ENCODE data around the gene LRRC15. TPM values are rescaled to one million over a fixed set of nuclear protein-coding genes. Genes with fewer than 3 reads are reported as not detected.
A peak's percentile ranks its signal among the peaks of the same experiment; 100 is the strongest.

Gene LRRC15
- total RNA-seq, 4 donors from 2014 or later = 0.79 to 6.7 (median 1.4) TPM

DNA sequence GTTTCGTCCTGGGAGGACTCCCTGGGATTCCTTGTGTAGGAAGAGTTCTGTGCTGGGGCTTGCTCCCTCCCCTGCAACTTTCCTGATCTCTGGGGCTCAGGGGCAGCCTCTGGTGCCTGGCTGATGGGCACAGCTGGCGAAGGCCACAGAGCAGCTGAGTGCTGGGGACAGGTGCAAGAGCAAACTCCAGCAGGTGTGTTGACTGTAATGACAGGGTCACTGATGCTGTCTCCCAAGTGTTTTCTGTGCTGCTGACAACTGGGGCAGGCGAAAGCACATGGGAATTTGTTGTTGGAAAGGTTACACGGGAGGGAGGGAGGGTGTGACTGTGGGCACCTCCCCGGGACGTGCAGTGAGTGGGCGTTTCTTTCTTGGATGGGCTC, 40.0 kb downstream of the LRRC15 start:
- no peaks in the 10 kb centered on the region for H3K36me3 ChIP-seq
- intact Hi-C loops (cut with DNase I) = no loop called here

DNA sequence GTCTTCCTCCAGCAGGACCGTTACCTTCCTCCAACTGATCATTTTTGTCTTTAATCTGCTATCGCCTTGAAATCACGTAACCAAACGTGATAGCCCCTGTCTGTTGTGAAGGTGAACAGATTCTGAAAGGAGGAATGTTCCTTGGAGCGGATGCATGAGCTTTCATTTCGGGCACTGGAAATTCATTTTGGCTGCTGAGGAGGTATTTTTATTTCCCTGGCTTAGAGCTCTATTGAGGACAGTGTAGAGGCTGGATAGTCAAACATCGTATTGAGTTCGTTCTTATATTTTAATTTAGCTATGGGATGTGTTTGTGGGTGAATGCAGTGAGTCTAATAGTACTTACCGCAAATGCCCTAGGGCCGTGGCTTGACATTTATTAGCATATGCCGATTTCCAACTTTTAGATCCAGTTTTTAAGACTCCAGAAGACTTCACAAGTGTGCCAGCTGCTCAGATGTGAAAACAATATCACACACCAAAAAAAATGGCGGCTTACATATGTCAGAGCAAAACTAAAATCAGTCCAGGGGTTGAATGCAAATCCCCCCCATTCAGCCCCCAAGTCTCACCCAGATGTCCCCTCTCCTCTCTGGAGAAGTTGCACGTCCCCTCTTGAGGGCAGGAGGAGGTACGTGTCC, 40.5 kb downstream of the LRRC15 start:
- intact Hi-C loops (cut with DNase I) = no loop called here
- no peak overlapping the region for H3K4me3 ChIP-seq (replicated peaks in 1 of 3)
- no peaks in the 10 kb centered on the region for H3K27me3 ChIP-seq
- H3K36me3 ChIP-seq = no peaks in the 10 kb centered on the region
- no peak for DNase-seq
- WGBS, 2 donors = 87 to 95% methylated on average over 14 of the region's 14 CpGs
- H3K9me3 ChIP-seq = no peaks in the 10 kb centered on the region
- H3K4me1 ChIP-seq = peaks cover 15 to 32% of the 10 kb centered on the region in 2 donors
- H3K27ac ChIP-seq = peak overlapping the region in 1 of 3 donors; percentile 63
- TF ChIP-seq POLR2A (IDR thresholded peaks at IDR 0.05) = no peak
- TF ChIP-seq, protein P1, sequence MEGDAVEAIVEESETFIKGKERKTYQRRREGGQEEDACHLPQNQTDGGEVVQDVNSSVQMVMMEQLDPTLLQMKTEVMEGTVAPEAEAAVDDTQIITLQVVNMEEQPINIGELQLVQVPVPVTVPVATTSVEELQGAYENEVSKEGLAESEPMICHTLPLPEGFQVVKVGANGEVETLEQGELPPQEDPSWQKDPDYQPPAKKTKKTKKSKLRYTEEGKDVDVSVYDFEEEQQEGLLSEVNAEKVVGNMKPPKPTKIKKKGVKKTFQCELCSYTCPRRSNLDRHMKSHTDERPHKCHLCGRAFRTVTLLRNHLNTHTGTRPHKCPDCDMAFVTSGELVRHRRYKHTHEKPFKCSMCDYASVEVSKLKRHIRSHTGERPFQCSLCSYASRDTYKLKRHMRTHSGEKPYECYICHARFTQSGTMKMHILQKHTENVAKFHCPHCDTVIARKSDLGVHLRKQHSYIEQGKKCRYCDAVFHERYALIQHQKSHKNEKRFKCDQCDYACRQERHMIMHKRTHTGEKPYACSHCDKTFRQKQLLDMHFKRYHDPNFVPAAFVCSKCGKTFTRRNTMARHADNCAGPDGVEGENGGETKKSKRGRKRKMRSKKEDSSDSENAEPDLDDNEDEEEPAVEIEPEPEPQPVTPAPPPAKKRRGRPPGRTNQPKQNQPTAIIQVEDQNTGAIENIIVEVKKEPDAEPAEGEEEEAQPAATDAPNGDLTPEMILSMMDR (IDR thresholded peaks at IDR 0.05) = no peak

More for the DNA sequence above, 40.0 kb downstream of the LRRC15 start:
- Histone ChIP-seq H3K27ac (peak overlapping the region; percentile 30 to 63 (median 44)), H3K4me1 (peaks cover 15 to 32% of the 10 kb centered on the region in 2 donors), H3K9me3 (no peaks in the 10 kb centered on the region), H3K27me3 (no peaks in the 10 kb centered on the region), H3K4me3 (replicated peaks in 1 of 3) (no peak overlapping the region)
- peak in 1 of 2 donors; percentile 17 for DNase-seq
- 61 to 69% methylated on average over 7 of the region's 7 CpGs for WGBS, 2 donors
- TF ChIP-seq, protein P1 (IDR thresholded peaks at IDR 0.05) = no peak
- no peak for TF ChIP-seq POLR2A (IDR thresholded peaks at IDR 0.05)

DNA sequence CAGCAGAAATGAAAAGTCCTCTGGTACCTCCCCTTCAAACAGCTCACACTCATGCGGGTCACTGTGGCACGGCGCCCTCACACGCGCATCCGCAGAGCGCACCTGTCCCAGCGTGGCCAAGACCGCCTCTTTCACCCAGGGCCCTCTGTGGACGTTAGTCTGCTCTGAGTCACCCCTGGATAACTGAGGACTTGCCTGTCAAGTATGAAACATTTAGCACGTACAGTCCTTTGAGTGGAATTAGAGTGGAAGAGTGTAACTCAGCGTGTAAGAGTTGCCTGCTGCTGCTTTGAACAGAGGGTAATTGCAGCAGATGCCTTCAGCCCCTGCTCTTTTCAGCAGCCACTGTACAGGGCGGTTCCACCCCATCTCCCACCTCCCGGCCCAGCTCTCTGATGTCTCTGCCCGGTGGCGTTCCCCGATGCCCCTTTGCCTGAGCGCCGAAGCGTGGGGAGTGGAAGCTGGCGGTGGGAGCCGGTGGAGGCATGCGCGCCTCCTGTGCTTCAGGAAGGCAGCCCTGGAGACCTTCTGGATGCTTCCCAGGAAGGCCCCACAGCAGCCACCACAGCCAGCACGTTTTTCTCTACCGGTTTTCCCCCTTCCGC, 41.4 kb downstream of the LRRC15 start:
- Histone ChIP-seq H3K36me3 (no peaks in the 10 kb centered on the region), H3K27me3 (no peaks in the 10 kb centered on the region), H3K4me1 (peaks cover 15 to 27% of the 10 kb centered on the region in 2 donors), H3K4me3 (replicated peaks in 1 of 3) (no peak overlapping the region), H3K27ac (no peak overlapping the region), H3K9me3 (no peaks in the 10 kb centered on the region)
- peak; percentile 45 to 56 for DNase-seq
- intact Hi-C loops (cut with DNase I) = no loop called here
- 68 to 74% methylated on average over 20 to 27 of the region's 27 CpGs for WGBS, 2 donors
- no peak for TF ChIP-seq POLR2A (IDR thresholded peaks at IDR 0.05)
- TF ChIP-seq, protein P1 (IDR thresholded peaks at IDR 0.05) = no peak

GRCh38 chr3:194327218-194328052, 42.1 kb downstream of the LRRC15 start:
- H3K9me3 ChIP-seq = no peaks in the 10 kb centered on the region
- intact Hi-C loops (cut with DNase I) = no loop called here
- 90 to 94% methylated on average over 5 of the region's 5 CpGs for WGBS, 2 donors
- TF ChIP-seq, protein P1 (IDR thresholded peaks at IDR 0.05) = no peak
- TF ChIP-seq POLR2A (IDR thresholded peaks at IDR 0.05) = no peak
- no peaks in the 10 kb centered on the region for H3K27me3 ChIP-seq
- no peak for DNase-seq
- no peak overlapping the region for H3K4me3 ChIP-seq (replicated peaks in 1 of 3)
- H3K36me3 ChIP-seq = no peaks in the 10 kb centered on the region
- peaks cover 15 to 28% of the 10 kb centered on the region in 2 donors for H3K4me1 ChIP-seq
- H3K27ac ChIP-seq = no peak overlapping the region

- Histone ChIP-seq H3K36me3 (no peaks in the 10 kb centered on the region), H3K27ac (no peak overlapping the region), H3K4me1 (peaks cover 20 to 32% of the 10 kb centered on the region in 2 donors), H3K27me3 (no peaks in the 10 kb centered on the region), H3K4me3 (replicated peaks in 1 of 3) (no peak overlapping the region), H3K9me3 (no peaks in the 10 kb centered on the region)
- intact Hi-C loops (cut with DNase I) = no loop called here
- TF ChIP-seq POLR2A (IDR thresholded peaks at IDR 0.05) = no peak
- no peak for DNase-seq
- WGBS, 2 donors = 76 to 95% methylated on average over 2 of the region's 2 CpGs
Observed at GRCh38 chr3:194326968-194327217, 42.6 kb downstream of the LRRC15 start.

Measured in thyroid gland (tissue), 4 donors.